Islet precursor cell (in vitro differentiated cells): ENCODE results near the gene GUSB.

Experiments
- DNase-seq: peaks from one replicate; pipeline ENCODE4 v3.0.0-alpha.2; 2018

Gene GUSB

DNA sequence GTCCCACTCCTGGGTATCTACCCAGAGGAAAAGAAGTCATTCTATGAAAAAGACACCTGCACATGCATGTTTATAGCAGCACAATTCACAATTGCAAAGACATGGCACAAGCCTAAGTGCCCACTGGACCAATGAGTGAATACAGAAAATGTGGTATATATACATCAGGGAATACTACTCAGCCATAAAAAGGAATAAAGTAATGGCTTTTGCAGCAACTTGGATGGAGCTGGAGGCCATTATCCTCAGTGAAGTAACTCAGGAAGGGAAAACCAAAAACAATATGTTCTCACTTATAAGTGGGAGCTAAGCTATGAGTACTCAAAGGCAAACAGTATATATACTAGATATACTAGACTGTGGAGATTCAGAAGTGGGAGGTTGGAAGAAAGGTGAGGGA, 55.4 kb downstream of the GUSB start:
- DNase-seq: no peak

GRCh38 chr7:65925040-65925439, 57.0 kb downstream of the GUSB start:
- no peak for DNase-seq

DNA sequence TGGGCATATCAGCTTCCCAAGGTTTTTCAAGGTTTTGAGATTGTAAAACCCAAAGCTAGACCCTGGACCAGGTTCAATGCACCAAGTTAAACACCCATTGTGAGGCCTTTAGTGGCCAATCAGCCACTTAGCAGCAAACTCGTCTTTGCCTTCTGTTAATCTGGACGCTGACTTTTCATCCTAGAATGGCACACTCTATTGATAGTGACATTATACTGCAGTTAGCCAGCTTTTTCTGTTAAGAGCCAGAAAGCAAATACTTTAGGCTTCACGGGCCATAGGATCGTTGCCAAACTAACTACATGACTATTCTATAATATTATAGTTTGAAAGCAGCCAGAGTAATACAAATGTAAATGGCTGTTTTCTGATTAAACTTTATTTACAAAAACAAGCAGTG, 57.8 kb downstream of the GUSB start:
- DNase-seq: no peak

- no peak for DNase-seq
These were observed 58.7 kb downstream of the GUSB start for GRCh38 chr7:65923316-65923715.

GRCh38 chr7:65915921-65916657, 65.9 kb downstream of the GUSB start:
- no peak for DNase-seq

DNA sequence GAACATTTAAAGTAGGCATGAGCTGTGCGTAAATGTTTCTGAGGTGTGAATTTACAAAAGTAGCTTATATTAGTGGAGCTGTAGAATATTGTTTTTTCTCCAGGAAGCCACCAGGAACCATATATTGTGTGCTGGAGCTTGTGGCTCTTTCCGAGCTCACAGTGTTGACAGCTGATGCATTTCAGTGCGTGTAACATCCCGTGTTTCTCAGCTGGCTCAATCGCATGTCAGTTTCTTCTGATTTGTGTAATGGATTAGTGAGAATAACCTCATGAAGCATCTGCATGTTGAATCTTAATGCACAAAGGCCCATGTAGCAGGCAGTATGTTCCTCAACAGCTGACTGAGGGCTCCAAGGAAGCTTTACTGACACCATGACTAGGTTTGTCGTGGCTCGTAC, 69.8 kb downstream of the GUSB start:
- DNase-seq: no peak
